ENCODE measurements around the gene ADM2.

The ADM2 gene

GRCh38 chr22:50471962-50472361 lies 9.4 kb upstream of the ADM2 start:
- Histone ChIP-seq H3K36me3 (peaks cover 18% of the 10 kb centered on the region), H3K27me3 (peaks cover 8% of the 10 kb centered on the region), H3K9me3 (no peaks in the 10 kb centered on the region), H3K27ac (no peak overlapping the region), H3K4me3 (ENCODE audit: low read depth in 1 of 2, low read length in 1 of 2) (no peak overlapping the region), H3K4me1 (ENCODE audit: control insufficient read depth in 1 of 2, insufficient read depth in 1 of 2, low read depth in 1 of 2, low read length in 1 of 2) (peaks cover 34 to 49% of the 10 kb centered on the region in 2 experiments)
- no peak for TF ChIP-seq CTCF (IDR thresholded peaks at IDR 0.05)

GRCh38 chr22:50473088-50473487 lies 8.3 kb upstream of the ADM2 start:
- peak overlapping the region; percentile 66 to 70 for H3K4me3 ChIP-seq (ENCODE audit: low read depth in 1 of 2, low read length in 1 of 2)
- TF ChIP-seq CTCF (IDR thresholded peaks at IDR 0.05): no peak

GRCh38 chr22:50473855-50474671 lies 7.3 kb upstream of the ADM2 start:
- peaks cover 3% of the 10 kb centered on the region for H3K36me3 ChIP-seq
- no peaks in the 10 kb centered on the region for H3K9me3 ChIP-seq
- no peak for TF ChIP-seq CTCF (IDR thresholded peaks at IDR 0.05)
- H3K4me3 ChIP-seq (ENCODE audit: low read depth in 1 of 2, low read length in 1 of 2): peak overlapping the region; percentile 66 to 70
- H3K27me3 ChIP-seq: peaks cover 27% of the 10 kb centered on the region
- peak overlapping the region; percentile 66 for H3K27ac ChIP-seq
- peaks cover 34 to 49% of the 10 kb centered on the region in 2 experiments for H3K4me1 ChIP-seq (ENCODE audit: control insufficient read depth in 1 of 2, insufficient read depth in 1 of 2, low read depth in 1 of 2, low read length in 1 of 2)

More at GRCh38 chr22:50473088-50473487, 8.3 kb upstream of the ADM2 start:
- Histone ChIP-seq H3K4me1 (ENCODE audit: control insufficient read depth in 1 of 2, insufficient read depth in 1 of 2, low read depth in 1 of 2, low read length in 1 of 2) (peaks cover 34 to 49% of the 10 kb centered on the region in 2 experiments), H3K27me3 (peaks cover 19% of the 10 kb centered on the region), H3K27ac (no peak overlapping the region), H3K9me3 (no peaks in the 10 kb centered on the region), H3K36me3 (peaks cover 6% of the 10 kb centered on the region)

GRCh38 chr22:50474710-50475651 lies 6.4 kb upstream of the ADM2 start, which contains the start of gene SBF1:
Gene SBF1, minus strand, starts transcription at chr22:50475035. Its CDS starts 195 bp downstream, at chr22:50474840.
- peak; percentile 20 for TF ChIP-seq CTCF (IDR thresholded peaks at IDR 0.05)
- H3K27ac ChIP-seq: peak within 1 kb of the TSS; percentile 66
- peak within 1 kb of the TSS; percentile 66 to 81 for H3K4me3 ChIP-seq (ENCODE audit: low read depth in 1 of 2, low read length in 1 of 2)
- peaks cover 36% of the 10 kb centered on the region for H3K27me3 ChIP-seq
- no peaks in the 10 kb centered on the region for H3K9me3 ChIP-seq
- H3K4me1 ChIP-seq (ENCODE audit: control insufficient read depth in 1 of 2, insufficient read depth in 1 of 2, low read depth in 1 of 2, low read length in 1 of 2): peaks cover 30 to 43% of the 10 kb centered on the region in 2 experiments
- H3K36me3 ChIP-seq: peaks cover 3% of the 10 kb centered on the region

- H3K27me3 ChIP-seq: peaks cover 43% of the 10 kb centered on the region
- H3K36me3 ChIP-seq: peaks cover 3% of the 10 kb centered on the region
- no peaks in the 10 kb centered on the region for H3K9me3 ChIP-seq
- H3K27ac ChIP-seq: no peak overlapping the region
- H3K4me1 ChIP-seq (ENCODE audit: control insufficient read depth in 1 of 2, insufficient read depth in 1 of 2, low read depth in 1 of 2, low read length in 1 of 2): peaks cover 24 to 37% of the 10 kb centered on the region in 2 experiments
- H3K4me3 ChIP-seq (ENCODE audit: low read depth in 1 of 2, low read length in 1 of 2): peak overlapping the region; percentile 66 to 81
- no peak for TF ChIP-seq CTCF (IDR thresholded peaks at IDR 0.05)
Measured at GRCh38 chr22:50475652-50476002, 5.7 kb upstream of the ADM2 start.
